K562 (cell line): ENCODE results near the gene BCL7B. TPM values are rescaled to one million over a fixed set of nuclear protein-coding genes. Genes with fewer than 3 reads are reported as not detected.
A peak's percentile ranks its signal among the peaks of the same experiment; 100 is the strongest.

Experiments
- CBFA2T3 ChIP-seq: fragments of 450-650 bp; IDR thresholded peaks from 2 replicates; pipeline ENCODE4 v1.6.1; 2017
- ETS1 ChIP-seq: conservative IDR thresholded peaks from 2 replicates; pipeline ENCODE4 v1.6.1; 2011; ENCODE audit warnings: low read depth, mild to moderate bottlenecking, low read length; ENCODE audit not compliant: control insufficient read depth
- ETV6 ChIP-seq, 3 experiments: fragments of 150-350 bp in 1 of 3; sonication (generic) in 1 of 3; formaldehyde crosslinking in 1 of 3; IDR thresholded peaks; 2 replicates each; pipeline versions ENCODE4 v1.6.1 to v1.8.0; 2014 to 2022; ENCODE audit warnings: borderline replicate concordance in 2 of 3, low read depth in 2 of 3, antibody characterized with exemption in 1 of 3, low read length in 1 of 3, mild to moderate bottlenecking in 1 of 3, missing genetic modification reagents in 1 of 3
- HNRNPL ChIP-seq: fragments of 200-400 bp; formaldehyde crosslinking; IDR thresholded peaks from 2 replicates; pipeline ENCODE4 v1.6.1; 2017; ENCODE audit warnings: low read depth, mild to moderate bottlenecking, low read length
- KDM1A ChIP-seq, 2 experiments: fragments of 450-650 bp; IDR thresholded peaks; 2 replicates each; pipeline ENCODE4 v1.6.1; 2016; ENCODE audit warnings: mild to moderate bottlenecking in 2 of 2
- MXD1 ChIP-seq: fragments of 250-450 bp; sonication (Bioruptor Pico); IDR thresholded peaks from 2 replicates; pipeline ENCODE4 v1.8.0; 2021; ENCODE audit warnings: borderline replicate concordance, mild to moderate bottlenecking, moderate library complexity; ENCODE audit not compliant: poor library complexity, severe bottlenecking
- NEUROD1 ChIP-seq: fragments of 150-350 bp; IDR thresholded peaks from 2 replicates; pipeline ENCODE4 v1.6.1; 2014; ENCODE audit warnings: borderline replicate concordance, low read length, low read depth; ENCODE audit not compliant: partially characterized antibody
- PTRF ChIP-seq: fragments of 450-650 bp; IDR thresholded peaks from 2 replicates; pipeline ENCODE4 v1.6.1; 2016; ENCODE audit warnings: mild to moderate bottlenecking, missing genetic modification characterization, missing compliant biosample characterization
- RAD51 ChIP-seq: fragments of 450-650 bp; IDR thresholded peaks from 2 replicates; pipeline ENCODE4 v1.7.1; 2016; ENCODE audit warnings: low read depth, mild to moderate bottlenecking, borderline replicate concordance
- TSHZ1 ChIP-seq: fragments of 250-450 bp; sonication (Bioruptor Pico); IDR thresholded peaks from 2 replicates; pipeline ENCODE4 v1.4.0; 2020; ENCODE audit warnings: mild to moderate bottlenecking, moderate library complexity
- ZNF589 ChIP-seq: fragments of 200-800 bp; sonication (Bioruptor generic); IDR thresholded peaks from 2 replicates; pipeline ENCODE4 v1.6.1; 2016; ENCODE audit warnings: low read depth, missing genetic modification characterization, missing compliant biosample characterization
- polyA plus RNA-seq, 8 experiments: library from polyadenylated mRNA; depleted of rRNA in 4 of 8; stranded (reverse) in 5 of 8; unstranded in 3 of 8; fragments of >200 nt; fragmentation: Nextera tagmentation in 2 of 8; fragmentation: Illumina TruSeq in 1 of 8; extraction: Ambion mirVana in 2 of 8; extraction: Trizol in 1 of 8; gene quantifications; 2 replicates each; pipeline versions ENCODE4 v1.2.1 to v1.2.3, GENCODE V29; 2011 to 2014; ENCODE audit warnings: inconsistent platforms in 1 of 8, missing spikeins in 1 of 8
- total RNA-seq, 7 experiments: library from RNA; depleted of rRNA in 6 of 7; stranded (reverse); fragments of >200 nt in 6 of 7; fragmentation: Illumina TruSeq in 2 of 7; extraction: Trizol in 2 of 7; gene quantifications; 2 replicates each; pipeline versions ENCODE4 v1.2.1 to v1.2.3, GENCODE V29; 2011 to 2021; ENCODE audit warnings: low replicate concordance in 1 of 7
- TF ChIP-seq, protein P1 (sequence below): sonication (generic); formaldehyde crosslinking; IDR thresholded peaks from 2 replicates; pipeline ENCODE4 v1.8.0; 2022; ENCODE audit warnings: mild to moderate bottlenecking, missing genetic modification reagents

Gene BCL7B
- total and polyA plus RNA-seq, 9 of the 15 experiments (the other 6 are each of a cell fraction or from before 2014, with no cell fraction given), result 10.0 to 73.2 (median 32.9) TPM

DNA sequence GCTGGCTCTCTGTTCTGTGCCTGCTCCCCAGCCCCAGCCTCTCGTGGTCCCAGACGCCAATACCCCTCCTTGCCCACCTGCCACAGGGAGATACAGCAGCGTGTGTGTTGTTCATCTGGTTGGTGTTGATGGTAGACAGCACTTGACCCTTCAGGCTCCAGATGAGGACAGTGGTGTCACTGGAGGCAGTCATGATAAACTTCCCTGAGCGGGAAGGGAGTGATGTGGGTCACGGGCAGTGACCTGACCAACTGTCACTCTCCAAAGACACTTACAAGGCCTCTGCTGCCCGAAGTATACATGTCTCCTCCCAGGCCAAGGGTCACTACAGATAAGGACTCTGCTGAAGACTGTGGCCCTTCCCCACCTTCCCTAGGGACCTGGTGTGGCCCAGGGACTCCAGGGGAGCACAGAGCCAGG lies 15.3 kb upstream of the BCL7B start (continued):
- TF ChIP-seq MXD1 (CRISPR knock-in tag), result no peak
- TF ChIP-seq ZNF589 (CRISPR knock-in tag), result peak; percentile 60; the same call in 1 of the 2 replicates
- no peak for TF ChIP-seq HNRNPL
- TF ChIP-seq CBFA2T3, result peak; percentile 96
- no peak for TF ChIP-seq PTRF (tag)
- TF ChIP-seq, protein P1, sequence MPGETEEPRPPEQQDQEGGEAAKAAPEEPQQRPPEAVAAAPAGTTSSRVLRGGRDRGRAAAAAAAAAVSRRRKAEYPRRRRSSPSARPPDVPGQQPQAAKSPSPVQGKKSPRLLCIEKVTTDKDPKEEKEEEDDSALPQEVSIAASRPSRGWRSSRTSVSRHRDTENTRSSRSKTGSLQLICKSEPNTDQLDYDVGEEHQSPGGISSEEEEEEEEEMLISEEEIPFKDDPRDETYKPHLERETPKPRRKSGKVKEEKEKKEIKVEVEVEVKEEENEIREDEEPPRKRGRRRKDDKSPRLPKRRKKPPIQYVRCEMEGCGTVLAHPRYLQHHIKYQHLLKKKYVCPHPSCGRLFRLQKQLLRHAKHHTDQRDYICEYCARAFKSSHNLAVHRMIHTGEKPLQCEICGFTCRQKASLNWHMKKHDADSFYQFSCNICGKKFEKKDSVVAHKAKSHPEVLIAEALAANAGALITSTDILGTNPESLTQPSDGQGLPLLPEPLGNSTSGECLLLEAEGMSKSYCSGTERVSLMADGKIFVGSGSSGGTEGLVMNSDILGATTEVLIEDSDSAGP, result no peak
- peak; percentile 54 for TF ChIP-seq NEUROD1
- peak; percentile 85 to 91 for TF ChIP-seq KDM1A (IDR thresholded peaks at IDR 0.05)
- no peak for TF ChIP-seq TSHZ1
- peak; percentile 19; the same call in 1 of the 2 replicates for TF ChIP-seq RAD51
- TF ChIP-seq ETS1, result no peak; the same call in 1 of the 2 replicates
- TF ChIP-seq ETV6 (IDR thresholded peaks at IDR 0.05; ENCODE audit: borderline replicate concordance in 1 of 2, low read depth in 2 of 2, low read length in 1 of 2), result no peak; a peak in 1 of 4 replicates
- no peak for TF ChIP-seq ETV6 (CRISPR knock-in tag; IDR thresholded peaks at IDR 0.05; ENCODE audit: borderline replicate concordance)
